SK-N-MC (cell line): Measurements from ENCODE around the gene RIOK2.

Source experiments
- EZH2 ChIP-seq: fragments of 200-600 bp; sonication (generic); IDR thresholded peaks from one replicate; pipeline ENCODE4 v1.6.1; 2017; ENCODE audit warnings: antibody characterized with exemption
- POLR2AphosphoS5 ChIP-seq: IDR thresholded peaks from 2 replicates; pipeline ENCODE4 v1.6.1; 2012; ENCODE audit warnings: mild to moderate bottlenecking, low read depth, low read length, borderline replicate concordance

DNA sequence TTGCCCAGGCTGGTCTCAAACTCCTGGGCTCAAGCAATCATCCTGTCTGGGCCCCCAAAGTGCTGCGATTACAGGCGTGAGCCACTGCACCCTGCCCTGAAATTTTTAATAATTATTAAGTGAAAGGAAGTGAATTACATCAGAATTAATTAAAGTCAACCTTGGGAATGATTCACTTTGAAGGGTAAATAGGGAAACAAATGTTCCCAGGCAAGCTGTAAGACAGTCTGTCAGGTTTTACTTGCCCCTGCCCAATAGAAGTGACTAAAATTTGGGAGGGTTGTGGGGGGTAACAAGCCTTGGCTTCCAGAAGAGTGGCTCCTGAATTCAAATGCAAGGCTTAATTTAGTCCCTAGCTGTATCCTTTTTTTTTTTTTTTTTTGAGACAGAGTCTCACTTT lies 39.3 kb downstream of the RIOK2 start:
- TF ChIP-seq POLR2AphosphoS5 (no peak), EZH2 (no peak)
